ENCODE measurements around the gene OR51E2. TPM values are rescaled to one million over a fixed set of nuclear protein-coding genes. Genes with fewer than 3 reads are reported as not detected.

Gene OR51E2
- total and polyA plus RNA-seq, 2 experiments from 2014 or later, result not detected

GRCh38 chr11:4714300-4714699, 16.6 kb upstream of the OR51E2 start:
- Histone ChIP-seq H3K27ac (ENCODE audit: low read depth) (no peak overlapping the region), H4K20me1 (replicated peaks; ENCODE audit: insufficient read depth) (no peaks in the 10 kb centered on the region), H3K4me3 (no peak overlapping the region), H3K4me1 (ENCODE audit: insufficient read depth) (peaks cover 18% of the 10 kb centered on the region), H3K27me3 (ENCODE audit: insufficient read depth) (no peaks in the 10 kb centered on the region), H3K36me3 (ENCODE audit: insufficient read depth) (no peaks in the 10 kb centered on the region), H3K79me2 (replicated peaks; ENCODE audit: insufficient read depth) (no peaks in the 10 kb centered on the region), H3F3A (replicated peaks; ENCODE audit: low read depth) (no peaks in the 10 kb centered on the region), H3K9me2 (ENCODE audit: insufficient read depth) (peaks cover 6% of the 10 kb centered on the region; the same call in 1 of the 2 replicates), H2AFZ (no peak overlapping the region), H3K4me2 (no peak overlapping the region)
- DNase-seq (ENCODE audit: low spot score), result no peak
- Mint-ChIP-seq H3K9me3 (no peaks in the 10 kb centered on the region), H3K27me3 (ENCODE audit: insufficient read depth, low read depth, poor library complexity) (peaks cover 5% of the 10 kb centered on the region), H3K4me3 (no peak overlapping the region), H3K4me1 (peaks cover 32% of the 10 kb centered on the region), H3K27ac (no peak overlapping the region), H3K36me3 (ENCODE audit: low read depth) (no peaks in the 10 kb centered on the region)
- TF ChIP-seq POLR2AphosphoS5 (IDR thresholded peaks at IDR 0.05; ENCODE audit: low read depth) (no peak), ZNF462 (CRISPR knock-in tag; IDR thresholded peaks at IDR 0.05) (no peak), JUNB (IDR thresholded peaks at IDR 0.05; ENCODE audit: unreplicated experiment) (no peak), EZH2phosphoT487 (IDR thresholded peaks at IDR 0.05; ENCODE audit: unreplicated experiment) (no peak), ZNF331 (CRISPR knock-in tag; IDR thresholded peaks at IDR 0.05; ENCODE audit: low read depth) (no peak), CTCF (conservative IDR thresholded peaks at IDR 0.05; ENCODE audit: low read depth in 2 of 2) (no peak), ZNF114 (CRISPR knock-in tag; IDR thresholded peaks at IDR 0.05) (no peak), STAT1 (IDR thresholded peaks at IDR 0.05; ENCODE audit: unreplicated experiment) (no peak), ETS1 (IDR thresholded peaks at IDR 0.05) (no peak), NANOG (IDR thresholded peaks at IDR 0.05; ENCODE audit: borderline replicate concordance) (no peak), EZH2 (IDR thresholded peaks at IDR 0.05; ENCODE audit: low read depth, unreplicated experiment) (no peak)
- no peak for ATAC-seq

Data from GM23338 (cell line).